IMR-90 (cell line): Measurements from ENCODE around the gene RAP1A. TPM values are rescaled to one million over a fixed set of nuclear protein-coding genes. Genes with fewer than 3 reads are reported as not detected.

ENCODE experiments used
- ATAC-seq: fragments of 200-7000 bp; cut with Tn5 transposase; 2 replicates; pipeline ENCODE4 v1.9.1; 2020; ENCODE audit warnings: low read depth, mild to moderate bottlenecking, moderate library complexity
- BruUV-seq: library from RNA; stranded (reverse); fragments of 400-500 nt; replicated peaks from 2 replicates; lab custom pipeline; 2021; lab: Mats Ljungman, UMichigan
- CTCF ChIA-PET: fragments of 300-600 bp; formaldehyde crosslinking; extraction: SDS; loops from one replicate; lab custom pipeline; 2021; ENCODE audit warnings: antibody characterized with exemption; lab: Yijun Ruan, JAX
- POLR2A ChIA-PET: fragments of 300-600 bp; sonication (Branson Sonifier 250); formaldehyde crosslinking; loops from one replicate; lab custom pipeline; 2022; ENCODE audit warnings: antibody characterized with exemption; ENCODE audit not compliant: unreplicated experiment; lab: Charles Lee
- DNase-seq: peaks from one replicate; pipeline ENCODE4 v3.0.0; 2013
- H2AFZ ChIP-seq: replicated peaks from 2 replicates; pipeline ENCODE3; 2013; ENCODE audit warnings: low read length, mild to moderate bottlenecking; ENCODE audit not compliant: poor library complexity
- H2AK5ac ChIP-seq: 2 replicates; pipeline ENCODE4 v1.6.1; 2013; ENCODE audit warnings: low read depth, low read length, inconsistent platforms
- H2AK9ac ChIP-seq: replicated peaks from 2 replicates; pipeline ENCODE3; 2013; ENCODE audit warnings: mild to moderate bottlenecking, low read depth, low read length, moderate library complexity; ENCODE audit not compliant: poor library complexity
- H2BK120ac ChIP-seq: 2 replicates; pipeline ENCODE4 v1.6.1; 2013; ENCODE audit warnings: low read depth, low read length, inconsistent platforms
- H2BK15ac ChIP-seq: 3 replicates; pipeline ENCODE4 v1.6.1; 2013; ENCODE audit warnings: low read depth, low read length, inconsistent platforms
- H2BK20ac ChIP-seq: 2 replicates; pipeline ENCODE4 v1.6.1; 2013; ENCODE audit warnings: low read depth, mild to moderate bottlenecking, inconsistent platforms, low read length, moderate library complexity
- H2BK5ac ChIP-seq: 2 replicates; pipeline ENCODE4 v1.6.1; 2013; ENCODE audit warnings: mild to moderate bottlenecking, low read depth, low read length, inconsistent platforms; ENCODE audit not compliant: poor library complexity, severe bottlenecking
- H3K14ac ChIP-seq: replicated peaks from 2 replicates; pipeline ENCODE4 v1.6.1; 2013; ENCODE audit warnings: low read depth, low read length, inconsistent platforms
- H3K18ac ChIP-seq: 2 replicates; pipeline ENCODE4 v1.6.1; 2013; ENCODE audit warnings: low read depth, low read length, control low read depth
- H3K23ac ChIP-seq: 2 replicates; pipeline ENCODE4 v1.6.1; 2013; ENCODE audit warnings: low read depth, low read length, inconsistent platforms
- H3K27ac ChIP-seq: 2 replicates; pipeline ENCODE4 v1.5.1; 2013; ENCODE audit warnings: mild to moderate bottlenecking, control low read depth, low read length; ENCODE audit not compliant: insufficient read depth
- H3K27me3 ChIP-seq: 2 replicates; pipeline ENCODE4 v1.6.1; 2013; ENCODE audit warnings: low read length; ENCODE audit not compliant: control insufficient read depth, insufficient read depth
- H3K36me3 ChIP-seq: 2 replicates; pipeline ENCODE4 v1.6.1; 2013; ENCODE audit warnings: low read length, mixed read lengths; ENCODE audit not compliant: control insufficient read depth, insufficient read depth
- H3K4ac ChIP-seq: 2 replicates; pipeline ENCODE4 v1.6.1; 2013; ENCODE audit warnings: low read depth, low read length, inconsistent platforms
- H3K4me1 ChIP-seq: 2 replicates; pipeline ENCODE4 v1.6.1; 2013; ENCODE audit warnings: low read length, mixed read lengths; ENCODE audit not compliant: control insufficient read depth, insufficient read depth
- H3K4me2 ChIP-seq: 2 replicates; pipeline ENCODE4 v1.6.1; 2013; ENCODE audit warnings: low read depth, mild to moderate bottlenecking, control low read depth, low read length, moderate library complexity
- H3K4me3 ChIP-seq: 2 replicates; pipeline ENCODE4 v1.5.1; 2013; ENCODE audit warnings: low read depth, mild to moderate bottlenecking, control low read depth, low read length, moderate library complexity; ENCODE audit not compliant: insufficient read depth
- H3K56ac ChIP-seq: 2 replicates; pipeline ENCODE4 v1.6.1; 2013; ENCODE audit warnings: low read length, inconsistent platforms; ENCODE audit not compliant: insufficient read depth; ENCODE audit errors: extremely low read depth
- H3K79me1 ChIP-seq, 2 experiments: 2 replicates each; pipeline ENCODE4 v1.6.1; 2013; ENCODE audit warnings: low read length in 2 of 2, inconsistent platforms in 1 of 2, low read depth in 1 of 2
- H3K9ac ChIP-seq: 2 replicates; pipeline ENCODE4 v1.6.1; 2013; ENCODE audit warnings: low read depth, low read length, control low read depth
- H3K9me1 ChIP-seq: 2 replicates; pipeline ENCODE4 v1.6.1; 2013; ENCODE audit warnings: low read length, inconsistent platforms; ENCODE audit not compliant: insufficient read depth
- H3K9me3 ChIP-seq: 2 replicates; pipeline ENCODE4 v1.6.1; 2013; ENCODE audit warnings: low read length; ENCODE audit not compliant: control insufficient read depth, insufficient read depth
- H4K20me1 ChIP-seq: 2 replicates; pipeline ENCODE4 v1.6.1; 2013; ENCODE audit warnings: low read length, inconsistent platforms; ENCODE audit not compliant: insufficient read depth
- H4K5ac ChIP-seq: 2 replicates; pipeline ENCODE4 v1.6.1; 2013; ENCODE audit warnings: mild to moderate bottlenecking, low read depth, low read length, control low read depth
- H4K8ac ChIP-seq, 2 experiments: 2 replicates each; pipeline ENCODE4 v1.6.1; 2013; ENCODE audit warnings: low read depth in 2 of 2, low read length in 2 of 2, control low read depth in 1 of 2, inconsistent platforms in 1 of 2
- H4K91ac ChIP-seq: 2 replicates; pipeline ENCODE4 v1.6.1; 2013; ENCODE audit warnings: low read depth, low read length, inconsistent platforms; ENCODE audit not compliant: insufficient read depth
- BHLHE40 ChIP-seq: fragments of 150-350 bp; IDR thresholded peaks from 2 replicates; pipeline ENCODE4 v1.6.1; 2016; ENCODE audit warnings: mild to moderate bottlenecking, low read depth, low read length
- CEBPB ChIP-seq: IDR thresholded peaks from 2 replicates; pipeline ENCODE4 v1.6.1; 2012; ENCODE audit warnings: low read depth, low read length, improper control_type of control experiment
- ELK1 ChIP-seq: fragments of 150-350 bp; IDR thresholded peaks from 2 replicates; pipeline ENCODE4 v1.6.1; 2016; ENCODE audit warnings: low read depth, mild to moderate bottlenecking, low read length, moderate library complexity, borderline replicate concordance
- FOS ChIP-seq: fragments of 150-350 bp; IDR thresholded peaks from 2 replicates; pipeline ENCODE4 v1.6.1; 2016; ENCODE audit warnings: low read depth, low read length
- MAFK ChIP-seq: IDR thresholded peaks from 2 replicates; pipeline ENCODE4 v1.6.1; 2012; ENCODE audit warnings: low read depth, low read length, improper control_type of control experiment
- MAZ ChIP-seq: IDR thresholded peaks from 2 replicates; pipeline ENCODE4 v1.6.1; 2012; ENCODE audit warnings: low read depth, mild to moderate bottlenecking, low read length, improper control_type of control experiment, moderate library complexity, borderline replicate concordance
- MXI1 ChIP-seq: IDR thresholded peaks from 2 replicates; pipeline ENCODE4 v1.6.1; 2012; ENCODE audit warnings: low read depth, mild to moderate bottlenecking, low read length, moderate library complexity, borderline replicate concordance
- NFE2L2 ChIP-seq: fragments of 150-350 bp; IDR thresholded peaks from 2 replicates; pipeline ENCODE4 v1.6.1; 2016; ENCODE audit warnings: low read depth, mild to moderate bottlenecking, low read length
- RFX5 ChIP-seq: IDR thresholded peaks from 2 replicates; pipeline ENCODE4 v1.8.0; 2012; ENCODE audit warnings: low read depth, mild to moderate bottlenecking, low read length, moderate library complexity
- SMC3 ChIP-seq: fragments of 150-350 bp; IDR thresholded peaks from 2 replicates; pipeline ENCODE4 v1.6.1; 2016; ENCODE audit warnings: low read depth, mild to moderate bottlenecking, antibody characterized with exemption, low read length, moderate library complexity
- USF2 ChIP-seq: fragments of 150-350 bp; IDR thresholded peaks from 2 replicates; pipeline ENCODE4 v1.6.1; 2017; ENCODE audit warnings: mild to moderate bottlenecking, antibody characterized with exemption, low read length, low read depth
- WGBS, 2 experiments: methylation state at CpG; one replicate each; pipeline versions ENCODE4 v1.1.5 to v1.1.7; 2013; ENCODE audit warnings: missing lambda C conversion rate in 2 of 2; ENCODE audit not compliant: insufficient read length in 1 of 2; ENCODE audit errors: extremely low coverage in 2 of 2; 5-methylcytosine and 5-hydroxymethylcytosine counted together
- dilution Hi-C: fragments of 300-500 bp; cut with HindIII; formaldehyde crosslinking; loops from one replicate; pipeline ENCODE4 v1.14.3; 2018; ENCODE audit warnings: low sequenced_read_pairs; ENCODE audit not compliant: unreplicated experiment
- in situ Hi-C: fragments of 300-500 bp; cut with MboI; formaldehyde crosslinking; loops from 3 replicates; pipeline ENCODE4 v1.14.3; 2019; ENCODE audit warnings: low sequenced_read_pairs, inconsistent platforms, mixed read lengths
- intact Hi-C: fragments of 100-400 bp; cut with micrococcal nuclease; formaldehyde crosslinking; loops from 2 replicates; pipeline ENCODE4 v1.10.0; 2022
- polyA plus RNA-seq, 3 experiments: library from polyadenylated mRNA; depleted of rRNA; stranded (reverse); fragments of >200 nt; gene quantifications; 2 replicates each; pipeline ENCODE4 v1.2.3, GENCODE V29; 2012; ENCODE audit warnings: low replicate concordance in 1 of 3
- total RNA-seq: library from RNA; depleted of rRNA; stranded (reverse); fragments of >200 nt; gene quantifications from 2 replicates; pipeline ENCODE4 v1.2.3, GENCODE V29; 2012
- TF ChIP-seq, protein P1 (sequence below): conservative IDR thresholded peaks from 2 replicates; pipeline ENCODE4 v1.5.1; 2012; ENCODE audit warnings: mild to moderate bottlenecking, low read depth, low read length, improper control_type of control experiment

The RAP1A gene
- total and polyA plus RNA-seq, 2 of the 4 experiments (the other 2 are of a cell fraction): 18.1 to 43.6 TPM

GRCh38 chr1:111691886-111692285 is 72.3 kb downstream of the RAP1A start:
- Histone ChIP-seq H2BK120ac (no peak overlapping the region), H3K9me1 (peaks cover 8% of the 10 kb centered on the region; the same call in 1 of the 2 replicates), H4K5ac (no peak overlapping the region), H3K9ac (no peak overlapping the region), H4K91ac (no peak overlapping the region), H3K4ac (no peak overlapping the region), H4K8ac (no peak overlapping the region), H2BK5ac (no peak overlapping the region), H3K18ac (no peak overlapping the region), H2BK20ac (no peak overlapping the region), H3K14ac (no peak overlapping the region), H2AK9ac (no peak overlapping the region), H3K23ac (no peak overlapping the region), H3K79me1 (peaks cover 17 to 45% of the 10 kb centered on the region in 2 experiments), H2AFZ (no peak overlapping the region), H3K4me1 (no peaks in the 10 kb centered on the region), H3K4me2 (no peak overlapping the region), H3K4me3 (no peak overlapping the region), H3K56ac (no peak overlapping the region), H3K27me3 (no peaks in the 10 kb centered on the region), H3K9me3 (no peaks in the 10 kb centered on the region; the same call in 1 of the 2 replicates), H2BK15ac (no peak overlapping the region), H4K20me1 (peaks cover 4% of the 10 kb centered on the region; the same call in 1 of the 2 replicates), H3K27ac (no peak overlapping the region), H3K36me3 (peaks cover 8% of the 10 kb centered on the region), H2AK5ac (no peak overlapping the region)
- no TSS peak for BruUV-seq
- TF ChIP-seq FOS (no peak), BHLHE40 (no peak), SMC3 (no peak), ELK1 (no peak), USF2 (no peak), MXI1 (no peak), NFE2L2 (no peak), MAZ (no peak), CEBPB (no peak), MAFK (no peak), RFX5 (no peak)
- TF ChIP-seq, protein P1, sequence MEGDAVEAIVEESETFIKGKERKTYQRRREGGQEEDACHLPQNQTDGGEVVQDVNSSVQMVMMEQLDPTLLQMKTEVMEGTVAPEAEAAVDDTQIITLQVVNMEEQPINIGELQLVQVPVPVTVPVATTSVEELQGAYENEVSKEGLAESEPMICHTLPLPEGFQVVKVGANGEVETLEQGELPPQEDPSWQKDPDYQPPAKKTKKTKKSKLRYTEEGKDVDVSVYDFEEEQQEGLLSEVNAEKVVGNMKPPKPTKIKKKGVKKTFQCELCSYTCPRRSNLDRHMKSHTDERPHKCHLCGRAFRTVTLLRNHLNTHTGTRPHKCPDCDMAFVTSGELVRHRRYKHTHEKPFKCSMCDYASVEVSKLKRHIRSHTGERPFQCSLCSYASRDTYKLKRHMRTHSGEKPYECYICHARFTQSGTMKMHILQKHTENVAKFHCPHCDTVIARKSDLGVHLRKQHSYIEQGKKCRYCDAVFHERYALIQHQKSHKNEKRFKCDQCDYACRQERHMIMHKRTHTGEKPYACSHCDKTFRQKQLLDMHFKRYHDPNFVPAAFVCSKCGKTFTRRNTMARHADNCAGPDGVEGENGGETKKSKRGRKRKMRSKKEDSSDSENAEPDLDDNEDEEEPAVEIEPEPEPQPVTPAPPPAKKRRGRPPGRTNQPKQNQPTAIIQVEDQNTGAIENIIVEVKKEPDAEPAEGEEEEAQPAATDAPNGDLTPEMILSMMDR: no peak
- ChIA-PET CTCF (interaction anchor here (1.5 kb wide), 1 partner anchor 210 kb away, joined by 4 read pairs; no protein-coding TSS in a partner anchor), POLR2A (no interaction called here)
- ATAC-seq (no peak), DNase-seq (no peak)
- in situ Hi-C loops: no loop called here
- intact Hi-C loops: loop anchor here (5.0 kb wide), 1 partner anchor 70 kb away; no protein-coding TSS in a partner anchor
- WGBS, 2 experiments: no CpG with 5 or more reads among the region's 1 CpG
- dilution Hi-C loops: no loop called here
